Small intestine (tissue), 7 donors: Measurements from ENCODE around the gene GPBP1. TPM values are rescaled to one million over a fixed set of nuclear protein-coding genes. Genes with fewer than 3 reads are reported as not detected.

Experiments
- DNase-seq, 2 donors: peaks; one replicate each; pipeline versions ENCODE4 v3.0.0 to v3.0.0-alpha.2; 2013
- FAIRE-seq: peaks from 2 replicates; lab custom pipeline; 2012; peaks lifted over from hg19 to GRCh38; lab: Jason Lieb, UNC
- H3K27ac ChIP-seq, 3 donors: one replicate each; pipeline ENCODE4 v1.5.1; 2013; ENCODE audit warnings: low read length in 2 of 3, mild to moderate bottlenecking in 2 of 3, control low read depth in 1 of 3, inconsistent platforms in 1 of 3, low read depth in 1 of 3, moderate library complexity in 1 of 3
- H3K27me3 ChIP-seq, 3 donors: one replicate each; pipeline ENCODE4 v1.6.1; 2013; ENCODE audit warnings: low read length in 3 of 3, inconsistent platforms in 1 of 3; ENCODE audit not compliant: control insufficient read depth in 3 of 3, insufficient read depth in 3 of 3
- H3K36me3 ChIP-seq, 3 donors: one replicate each; pipeline ENCODE4 v1.6.1; 2013; ENCODE audit warnings: low read length in 3 of 3, inconsistent platforms in 1 of 3, low read depth in 1 of 3, mild to moderate bottlenecking in 1 of 3, moderate library complexity in 1 of 3; ENCODE audit not compliant: control insufficient read depth in 3 of 3, insufficient read depth in 2 of 3
- H3K4me1 ChIP-seq, 3 donors: one replicate each; pipeline ENCODE4 v1.6.1; 2013; ENCODE audit warnings: low read length in 2 of 3, inconsistent platforms in 1 of 3, low read depth in 1 of 3, mild to moderate bottlenecking in 1 of 3, moderate library complexity in 1 of 3; ENCODE audit not compliant: control insufficient read depth in 3 of 3, insufficient read depth in 2 of 3
- H3K4me3 ChIP-seq, 3 donors: one replicate each; pipeline ENCODE4 v1.5.1; 2013; ENCODE audit warnings: low read length in 3 of 3, control low read depth in 1 of 3, inconsistent platforms in 1 of 3, low read depth in 1 of 3, mild to moderate bottlenecking in 1 of 3, moderate library complexity in 1 of 3
- H3K9me3 ChIP-seq, 2 donors: one replicate each; pipeline ENCODE4 v1.6.1; 2013; ENCODE audit warnings: low read depth in 1 of 2, low read length in 1 of 2; ENCODE audit not compliant: control insufficient read depth in 2 of 2, insufficient read depth in 1 of 2
- WGBS, 3 donors: extraction: QIAGEN DNeasy Blood & Tissue Kit; methylation state at CpG; one replicate each; pipeline ENCODE4 v1.1.7; 2013; 5-methylcytosine and 5-hydroxymethylcytosine counted together
- polyA plus RNA-seq, 4 donors: library from polyadenylated mRNA; stranded (reverse) in 3 of 4; unstranded in 1 of 4; fragments of 200-250 nt in 3 of 4; fragments of 120-200 nt in 1 of 4; gene quantifications; one replicate each; pipeline versions ENCODE4 v1.2.1 to v1.2.3, GENCODE V29; 2013
- donor health status: healthy with polysubstance abuse.
- donor health status: control.
- donor health status: control.
- donor health status: Bipolar disorder and iron deficiency.
- donor health status: healthy.

The GPBP1 gene
- polyA plus RNA-seq, 4 donors: 41.4 to 93.5 (median 45.2) TPM

GRCh38 chr5:57313716-57314115, 139.9 kb downstream of the GPBP1 start:
- no peaks in the 10 kb centered on the region for H3K36me3 ChIP-seq
- DNase-seq: no peak
- H3K9me3 ChIP-seq: peaks cover 0 to 4% of the 10 kb centered on the region in 2 donors
- H3K27me3 ChIP-seq: no peaks in the 10 kb centered on the region
- FAIRE-seq: no peak
- 87 to 96% (median 94%) methylated on average over 3 of the region's 3 CpGs for WGBS, 3 donors
- H3K27ac ChIP-seq: no peak overlapping the region
- H3K4me3 ChIP-seq: no peak overlapping the region
- H3K4me1 ChIP-seq: no peaks in the 10 kb centered on the region

Other genes with a start within 250 kb of the GPBP1 start
- 10 to 100 TPM in 3 of 4 donors, 1 to 10 TPM in 1; 7.1 to 35.4 (median 28.6) TPM for gene MIER3, start 221.9 kb upstream of the GPBP1 start, polyA plus RNA-seq